ENCODE measurements around the gene KIF17. TPM values are rescaled to one million over a fixed set of nuclear protein-coding genes. Genes with fewer than 3 reads are reported as not detected.

Gene KIF17
- polyA plus RNA-seq, 1 donor from 2014 or later = 10.0 TPM

DNA sequence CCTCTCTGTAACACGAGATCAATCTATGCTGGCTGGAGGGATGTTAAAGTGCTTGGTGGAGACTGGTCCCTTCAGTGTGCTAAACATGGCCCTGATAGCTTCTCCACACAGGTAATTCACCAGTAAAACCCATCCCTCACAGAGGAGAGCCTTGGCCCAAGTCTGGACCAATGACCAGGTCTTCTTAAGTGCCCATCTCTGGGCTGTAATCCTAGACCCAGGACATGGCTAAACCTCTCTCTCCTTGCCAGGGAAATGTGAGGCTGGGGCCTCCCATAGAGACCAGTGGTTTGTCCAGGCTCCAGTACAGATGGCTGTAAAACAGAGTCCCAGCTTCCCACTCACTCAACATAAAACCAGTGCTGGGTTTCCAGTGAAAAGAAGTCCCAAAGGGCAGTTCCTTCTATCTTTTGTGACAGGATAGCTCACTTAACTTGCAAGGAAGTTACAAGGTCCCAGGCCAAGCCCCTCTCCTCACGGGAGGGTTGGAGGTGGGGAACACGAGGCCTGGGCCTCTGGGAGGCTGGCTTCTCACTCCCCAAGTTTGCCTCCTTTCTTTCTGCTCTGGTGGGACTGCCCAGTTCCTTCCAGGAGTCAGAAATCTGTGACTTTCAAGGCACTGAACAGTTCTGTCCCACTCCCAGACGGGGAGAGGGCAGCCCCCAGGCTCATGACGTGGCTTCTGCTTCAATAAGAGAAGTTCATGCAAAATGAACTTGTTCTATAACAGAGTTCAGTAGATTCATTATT is 2.2 kb upstream of the KIF17 start:
- H3K36me3 ChIP-seq (ENCODE audit: insufficient read depth, low read length) = no peaks in the 10 kb centered on the region
- no peaks in the 10 kb centered on the region for H3K9me3 ChIP-seq (ENCODE audit: low read length)
- H2AFZ ChIP-seq (ENCODE audit: low read depth, low read length) = no peak overlapping the region
- H3K4me3 ChIP-seq (ENCODE audit: low read length) = no peak overlapping the region
- H3K79me2 ChIP-seq (replicated peaks; ENCODE audit: insufficient read depth, low read length) = no peaks in the 10 kb centered on the region
- H3K9ac ChIP-seq (ENCODE audit: low read length) = no peak overlapping the region
- TF ChIP-seq MXI1 (conservative IDR thresholded peaks at IDR 0.05; ENCODE audit: poor library complexity, severe bottlenecking) = no peak
- no peak for TF ChIP-seq EP300 (conservative IDR thresholded peaks at IDR 0.05; ENCODE audit: poor library complexity, severe bottlenecking)
- no peak for TF ChIP-seq EZH2 (IDR thresholded peaks at IDR 0.05; ENCODE audit: borderline replicate concordance, insufficient read depth, low read length, poor library complexity, severe bottlenecking)
- TF ChIP-seq, protein P1, sequence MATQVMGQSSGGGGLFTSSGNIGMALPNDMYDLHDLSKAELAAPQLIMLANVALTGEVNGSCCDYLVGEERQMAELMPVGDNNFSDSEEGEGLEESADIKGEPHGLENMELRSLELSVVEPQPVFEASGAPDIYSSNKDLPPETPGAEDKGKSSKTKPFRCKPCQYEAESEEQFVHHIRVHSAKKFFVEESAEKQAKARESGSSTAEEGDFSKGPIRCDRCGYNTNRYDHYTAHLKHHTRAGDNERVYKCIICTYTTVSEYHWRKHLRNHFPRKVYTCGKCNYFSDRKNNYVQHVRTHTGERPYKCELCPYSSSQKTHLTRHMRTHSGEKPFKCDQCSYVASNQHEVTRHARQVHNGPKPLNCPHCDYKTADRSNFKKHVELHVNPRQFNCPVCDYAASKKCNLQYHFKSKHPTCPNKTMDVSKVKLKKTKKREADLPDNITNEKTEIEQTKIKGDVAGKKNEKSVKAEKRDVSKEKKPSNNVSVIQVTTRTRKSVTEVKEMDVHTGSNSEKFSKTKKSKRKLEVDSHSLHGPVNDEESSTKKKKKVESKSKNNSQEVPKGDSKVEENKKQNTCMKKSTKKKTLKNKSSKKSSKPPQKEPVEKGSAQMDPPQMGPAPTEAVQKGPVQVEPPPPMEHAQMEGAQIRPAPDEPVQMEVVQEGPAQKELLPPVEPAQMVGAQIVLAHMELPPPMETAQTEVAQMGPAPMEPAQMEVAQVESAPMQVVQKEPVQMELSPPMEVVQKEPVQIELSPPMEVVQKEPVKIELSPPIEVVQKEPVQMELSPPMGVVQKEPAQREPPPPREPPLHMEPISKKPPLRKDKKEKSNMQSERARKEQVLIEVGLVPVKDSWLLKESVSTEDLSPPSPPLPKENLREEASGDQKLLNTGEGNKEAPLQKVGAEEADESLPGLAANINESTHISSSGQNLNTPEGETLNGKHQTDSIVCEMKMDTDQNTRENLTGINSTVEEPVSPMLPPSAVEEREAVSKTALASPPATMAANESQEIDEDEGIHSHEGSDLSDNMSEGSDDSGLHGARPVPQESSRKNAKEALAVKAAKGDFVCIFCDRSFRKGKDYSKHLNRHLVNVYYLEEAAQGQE (IDR thresholded peaks at IDR 0.05; ENCODE audit: borderline replicate concordance) = no peak
- no peak for TF ChIP-seq RAD21 (conservative IDR thresholded peaks at IDR 0.05)
- TF ChIP-seq, protein P2, sequence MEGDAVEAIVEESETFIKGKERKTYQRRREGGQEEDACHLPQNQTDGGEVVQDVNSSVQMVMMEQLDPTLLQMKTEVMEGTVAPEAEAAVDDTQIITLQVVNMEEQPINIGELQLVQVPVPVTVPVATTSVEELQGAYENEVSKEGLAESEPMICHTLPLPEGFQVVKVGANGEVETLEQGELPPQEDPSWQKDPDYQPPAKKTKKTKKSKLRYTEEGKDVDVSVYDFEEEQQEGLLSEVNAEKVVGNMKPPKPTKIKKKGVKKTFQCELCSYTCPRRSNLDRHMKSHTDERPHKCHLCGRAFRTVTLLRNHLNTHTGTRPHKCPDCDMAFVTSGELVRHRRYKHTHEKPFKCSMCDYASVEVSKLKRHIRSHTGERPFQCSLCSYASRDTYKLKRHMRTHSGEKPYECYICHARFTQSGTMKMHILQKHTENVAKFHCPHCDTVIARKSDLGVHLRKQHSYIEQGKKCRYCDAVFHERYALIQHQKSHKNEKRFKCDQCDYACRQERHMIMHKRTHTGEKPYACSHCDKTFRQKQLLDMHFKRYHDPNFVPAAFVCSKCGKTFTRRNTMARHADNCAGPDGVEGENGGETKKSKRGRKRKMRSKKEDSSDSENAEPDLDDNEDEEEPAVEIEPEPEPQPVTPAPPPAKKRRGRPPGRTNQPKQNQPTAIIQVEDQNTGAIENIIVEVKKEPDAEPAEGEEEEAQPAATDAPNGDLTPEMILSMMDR (IDR thresholded peaks at IDR 0.05; ENCODE audit: poor library complexity, severe bottlenecking) = no peak
- TF ChIP-seq SMC3 (conservative IDR thresholded peaks at IDR 0.05; ENCODE audit: poor library complexity) = no peak
- TF ChIP-seq POLR2AphosphoS5 (IDR thresholded peaks at IDR 0.05) = no peak
- TF ChIP-seq TAF1 (IDR thresholded peaks at IDR 0.05; ENCODE audit: low read depth) = no peak
- no peak overlapping the region for H3K27ac ChIP-seq (ENCODE audit: low read length)
- H3K9me2 ChIP-seq (ENCODE audit: insufficient read depth, low read length) = no peaks in the 10 kb centered on the region
- no peaks in the 10 kb centered on the region for H3F3A ChIP-seq (ENCODE audit: insufficient read depth, low read length, poor library complexity, severe bottlenecking)
- H3K27me3 ChIP-seq (ENCODE audit: insufficient read depth, low read depth, low read length) = no peaks in the 10 kb centered on the region
- H3K4me2 ChIP-seq (ENCODE audit: low read length) = no peak overlapping the region
- H4K20me1 ChIP-seq (ENCODE audit: insufficient read depth) = no peaks in the 10 kb centered on the region

DNA sequence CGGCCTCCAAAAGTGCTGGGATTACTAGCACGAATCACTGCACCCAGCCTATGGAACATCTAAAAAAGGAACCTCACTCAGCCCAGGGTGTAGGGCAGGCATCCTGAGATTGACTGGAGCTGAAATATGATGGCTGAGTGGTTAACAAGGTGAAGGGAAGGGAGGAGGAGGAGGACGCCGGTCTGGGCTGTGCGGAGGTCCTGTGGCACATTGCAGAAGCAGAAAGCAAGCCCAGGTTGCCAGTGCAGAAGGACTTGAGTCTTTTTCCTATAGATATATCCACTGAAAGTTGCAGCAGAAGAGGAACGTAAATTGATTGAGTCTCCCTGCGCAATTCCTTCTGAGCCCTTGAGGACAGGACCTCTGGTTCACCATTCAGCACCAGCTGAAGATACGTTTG is 1.5 kb upstream of the KIF17 start:
- H3K9me3 ChIP-seq (ENCODE audit: low read length) = no peaks in the 10 kb centered on the region

More for the DNA sequence above, 1.5 kb upstream of the KIF17 start:
- H3K4me2 ChIP-seq (ENCODE audit: low read length) = no peak overlapping the region
- H2AFZ ChIP-seq (ENCODE audit: low read depth, low read length) = no peak overlapping the region
- H3K4me3 ChIP-seq (ENCODE audit: low read length) = no peak overlapping the region
- H3K9ac ChIP-seq (ENCODE audit: low read length) = no peak overlapping the region
- H3F3A ChIP-seq (ENCODE audit: insufficient read depth, low read length, poor library complexity, severe bottlenecking) = no peaks in the 10 kb centered on the region
- H3K79me2 ChIP-seq (replicated peaks; ENCODE audit: insufficient read depth, low read length) = no peaks in the 10 kb centered on the region
- no peaks in the 10 kb centered on the region for H3K9me2 ChIP-seq (ENCODE audit: insufficient read depth, low read length)
- H3K36me3 ChIP-seq (ENCODE audit: insufficient read depth, low read length) = no peaks in the 10 kb centered on the region
- no peak for TF ChIP-seq POLR2AphosphoS5 (IDR thresholded peaks at IDR 0.05)
- no peak for TF ChIP-seq EP300 (conservative IDR thresholded peaks at IDR 0.05; ENCODE audit: poor library complexity, severe bottlenecking)
- TF ChIP-seq EZH2 (IDR thresholded peaks at IDR 0.05; ENCODE audit: borderline replicate concordance, insufficient read depth, low read length, poor library complexity, severe bottlenecking) = no peak
- TF ChIP-seq, protein P1 (IDR thresholded peaks at IDR 0.05; ENCODE audit: borderline replicate concordance) = no peak
- TF ChIP-seq SMC3 (conservative IDR thresholded peaks at IDR 0.05; ENCODE audit: poor library complexity) = no peak
- TF ChIP-seq, protein P2 (IDR thresholded peaks at IDR 0.05; ENCODE audit: poor library complexity, severe bottlenecking) = no peak
- no peak for TF ChIP-seq RAD21 (conservative IDR thresholded peaks at IDR 0.05)
- TF ChIP-seq TAF1 (IDR thresholded peaks at IDR 0.05; ENCODE audit: low read depth) = no peak
- TF ChIP-seq MXI1 (conservative IDR thresholded peaks at IDR 0.05; ENCODE audit: poor library complexity, severe bottlenecking) = no peak
- no peak overlapping the region for H3K27ac ChIP-seq (ENCODE audit: low read length)
- no peaks in the 10 kb centered on the region for H4K20me1 ChIP-seq (ENCODE audit: insufficient read depth)
- no peaks in the 10 kb centered on the region for H3K27me3 ChIP-seq (ENCODE audit: insufficient read depth, low read depth, low read length)

All from neural cell (in vitro differentiated cells).